Neuronal stem cell (in vitro differentiated cells): ENCODE measurements around the gene ODAD4.

Experiments
- DNase-seq: peaks from one replicate; pipeline ENCODE4 v3.0.0-alpha.2; 2013; ENCODE audit warnings: low spot score
- H2AFZ ChIP-seq: one replicate; pipeline ENCODE4 v1.6.1; 2013; ENCODE audit warnings: mild to moderate bottlenecking, low read length, inconsistent platforms
- H2AK5ac ChIP-seq: 2 replicates; pipeline ENCODE4 v1.6.1; 2013; ENCODE audit warnings: low read depth, mild to moderate bottlenecking, inconsistent platforms, low read length, moderate library complexity, mixed read lengths
- H2BK120ac ChIP-seq: 2 replicates; pipeline ENCODE4 v1.6.1; 2013; ENCODE audit warnings: low read depth, mild to moderate bottlenecking, inconsistent platforms, low read length, moderate library complexity, mixed read lengths
- H2BK12ac ChIP-seq: one replicate; pipeline ENCODE4 v1.6.1; 2013; ENCODE audit warnings: low read length, inconsistent platforms
- H2BK15ac ChIP-seq: 2 replicates; pipeline ENCODE4 v1.6.1; 2013; ENCODE audit warnings: mild to moderate bottlenecking, low read length, inconsistent platforms, mixed read lengths
- H2BK5ac ChIP-seq: one replicate; pipeline ENCODE4 v1.6.1; 2013; ENCODE audit warnings: inconsistent platforms, mild to moderate bottlenecking, low read length, moderate library complexity
- H3K14ac ChIP-seq: one replicate; pipeline ENCODE4 v1.6.1; 2013; ENCODE audit warnings: low read length, inconsistent platforms
- H3K18ac ChIP-seq: 2 replicates; pipeline ENCODE4 v1.6.1; 2013; ENCODE audit warnings: low read length, inconsistent platforms
- H3K23ac ChIP-seq: 2 replicates; pipeline ENCODE4 v1.6.1; 2013; ENCODE audit warnings: low read depth, mild to moderate bottlenecking, mixed read lengths, low read length, inconsistent platforms; ENCODE audit not compliant: poor library complexity
- H3K27ac ChIP-seq: replicated peaks from 3 replicates; pipeline ENCODE4 v1.5.1; 2013; ENCODE audit warnings: low read length, inconsistent platforms
- H3K27me3 ChIP-seq, 3 experiments: 2 replicates each; pipeline ENCODE4 v1.6.1; 2013; ENCODE audit warnings: low read length in 3 of 3, mild to moderate bottlenecking in 2 of 3, inconsistent platforms in 1 of 3, low read depth in 1 of 3, mixed read lengths in 1 of 3, moderate library complexity in 1 of 3; ENCODE audit not compliant: control insufficient read depth in 3 of 3, insufficient read depth in 3 of 3
- H3K36me3 ChIP-seq, 2 donors: replicated peaks in 1 of 2; 2 replicates each; pipeline ENCODE4 v1.6.1; 2013; ENCODE audit warnings: low read length in 2 of 2; ENCODE audit not compliant: control insufficient read depth in 2 of 2, insufficient read depth in 2 of 2
- H3K4ac ChIP-seq: 2 replicates; pipeline ENCODE4 v1.6.1; 2013; ENCODE audit warnings: inconsistent platforms, mild to moderate bottlenecking, low read length, moderate library complexity
- H3K4me1 ChIP-seq, 2 donors: 1 replicate in 1 of 2; 2 replicates in 1 of 2; pipeline ENCODE4 v1.6.1; 2013; ENCODE audit warnings: low read length in 2 of 2, low read depth in 1 of 2; ENCODE audit not compliant: control insufficient read depth in 2 of 2, insufficient read depth in 1 of 2
- H3K4me2 ChIP-seq: one replicate; pipeline ENCODE4 v1.6.1; 2013; ENCODE audit warnings: mild to moderate bottlenecking, low read length, inconsistent platforms; ENCODE audit not compliant: insufficient read depth, poor library complexity, severe bottlenecking
- H3K4me3 ChIP-seq, 2 donors: 2 replicates each; pipeline ENCODE4 v1.5.1; 2013; ENCODE audit warnings: low read length in 2 of 2, mild to moderate bottlenecking in 2 of 2, inconsistent platforms in 1 of 2, moderate library complexity in 1 of 2
- H3K79me1 ChIP-seq: one replicate; pipeline ENCODE4 v1.6.1; 2013; ENCODE audit warnings: low read depth, mild to moderate bottlenecking, inconsistent platforms, low read length, moderate library complexity
- H3K9ac ChIP-seq: one replicate; pipeline ENCODE4 v1.6.1; 2013; ENCODE audit warnings: mild to moderate bottlenecking, low read depth, low read length, inconsistent platforms; ENCODE audit not compliant: poor library complexity
- H3K9me3 ChIP-seq, 2 donors: replicated peaks in 1 of 2; 2 replicates each; pipeline versions ENCODE3 to v1.6.1; 2013; ENCODE audit warnings: low read length in 2 of 2, mild to moderate bottlenecking in 2 of 2, inconsistent platforms in 1 of 2, low read depth in 1 of 2, mixed read lengths in 1 of 2, moderate library complexity in 1 of 2; ENCODE audit not compliant: control insufficient read depth in 2 of 2, insufficient read depth in 1 of 2
- H4K8ac ChIP-seq: one replicate; pipeline ENCODE4 v1.6.1; 2013; ENCODE audit warnings: low read depth, mild to moderate bottlenecking, inconsistent platforms, low read length, moderate library complexity
- H4K91ac ChIP-seq: one replicate; pipeline ENCODE4 v1.6.1; 2013; ENCODE audit warnings: low read length, low read depth, mild to moderate bottlenecking, inconsistent platforms; ENCODE audit not compliant: poor library complexity
- WGBS, 2 donors: extraction: QIAGEN DNeasy Blood & Tissue Kit; methylation state at CpG; one replicate each; pipeline ENCODE4 v1.1.7; 2013; ENCODE audit warnings: missing lambda C conversion rate in 2 of 2, mixed read lengths in 1 of 2; ENCODE audit not compliant: insufficient read length in 2 of 2, insufficient replicate concordance in 1 of 2; ENCODE audit errors: extremely low coverage in 2 of 2; 5-methylcytosine and 5-hydroxymethylcytosine counted together

The ODAD4 gene

DNA sequence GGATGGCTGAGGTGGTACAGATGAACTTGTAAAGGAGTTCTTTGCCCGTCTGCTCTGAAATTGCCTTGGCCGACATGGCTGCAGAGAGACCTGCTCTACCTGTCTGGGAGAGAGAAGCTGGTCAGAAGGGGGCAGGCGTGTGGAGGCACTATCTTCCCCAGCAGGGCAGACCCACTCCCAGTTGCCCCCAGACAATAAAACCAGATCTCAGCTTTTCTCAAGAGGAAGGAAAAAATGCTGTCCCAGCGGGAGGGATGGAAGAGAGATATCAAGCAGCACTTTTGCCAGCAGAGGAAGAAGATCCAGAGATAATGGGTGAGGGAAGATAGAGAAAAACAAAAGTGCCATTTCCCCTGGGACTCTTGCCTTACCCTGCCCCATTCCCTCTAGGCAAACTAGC is 16.6 kb upstream of the ODAD4 start:
- Histone ChIP-seq H2AFZ (no peak overlapping the region), H2BK12ac (no peak overlapping the region), H3K27me3 (no peaks in the 10 kb centered on the region), H4K8ac (no peak overlapping the region), H2AK5ac (no peak overlapping the region), H3K23ac (peak overlapping the region; percentile 46), H3K36me3 (peaks cover 49 to 89% of the 10 kb centered on the region in 2 donors), H2BK15ac (no peak overlapping the region), H2BK5ac (no peak overlapping the region), H3K9ac (no peak overlapping the region), H3K9me3 (no peaks in the 10 kb centered on the region), H3K79me1 (peaks cover 22% of the 10 kb centered on the region), H3K4me3 (no peak overlapping the region), H3K4me2 (no peak overlapping the region), H4K91ac (peak overlapping the region; percentile 61), H3K27ac (peak overlapping the region; percentile 7), H2BK120ac (no peak overlapping the region), H3K18ac (no peak overlapping the region), H3K4ac (no peak overlapping the region), H3K14ac (no peak overlapping the region), H3K4me1 (peaks cover 14 to 31% of the 10 kb centered on the region in 2 donors)
- no peak for DNase-seq
- no CpG with 5 or more reads among the region's 4 CpGs for WGBS, 2 donors

DNA sequence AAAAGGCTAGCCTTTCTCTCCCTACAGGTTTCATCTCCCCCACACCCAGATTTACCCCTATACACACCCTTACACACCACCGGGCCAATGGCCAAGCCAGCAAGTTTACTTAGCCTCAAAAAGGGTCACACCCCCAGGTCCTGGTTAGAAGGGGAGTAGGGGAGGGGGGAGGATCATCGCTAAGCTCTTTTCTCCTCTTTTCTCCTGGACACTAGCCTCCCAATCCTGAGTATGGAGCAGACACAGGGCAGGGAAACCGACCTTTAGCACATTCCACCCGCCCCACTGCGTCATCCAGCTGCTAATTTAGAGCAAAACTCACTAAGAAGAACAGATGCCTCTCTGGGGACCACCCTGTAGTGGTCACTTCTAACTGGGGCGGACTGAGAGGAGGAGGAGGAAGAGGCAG is 16.1 kb upstream of the ODAD4 start:
- Histone ChIP-seq H2AFZ (no peak overlapping the region), H3K4me2 (no peak overlapping the region), H2AK5ac (no peak overlapping the region), H3K27me3 (no peaks in the 10 kb centered on the region), H3K4me3 (no peak overlapping the region), H3K4me1 (peaks cover 15 to 31% of the 10 kb centered on the region in 2 donors), H3K27ac (peak overlapping the region; percentile 23), H3K14ac (no peak overlapping the region), H2BK12ac (no peak overlapping the region), H3K9ac (no peak overlapping the region), H3K79me1 (peaks cover 22% of the 10 kb centered on the region), H3K4ac (no peak overlapping the region), H2BK15ac (no peak overlapping the region), H4K91ac (no peak overlapping the region), H3K36me3 (peaks cover 44 to 83% of the 10 kb centered on the region in 2 donors), H3K18ac (no peak overlapping the region), H4K8ac (no peak overlapping the region), H2BK120ac (no peak overlapping the region), H3K23ac (no peak overlapping the region), H2BK5ac (no peak overlapping the region), H3K9me3 (no peaks in the 10 kb centered on the region)
- DNase-seq = no peak
- no CpG with 5 or more reads among the region's 6 CpGs for WGBS, 2 donors

DNA sequence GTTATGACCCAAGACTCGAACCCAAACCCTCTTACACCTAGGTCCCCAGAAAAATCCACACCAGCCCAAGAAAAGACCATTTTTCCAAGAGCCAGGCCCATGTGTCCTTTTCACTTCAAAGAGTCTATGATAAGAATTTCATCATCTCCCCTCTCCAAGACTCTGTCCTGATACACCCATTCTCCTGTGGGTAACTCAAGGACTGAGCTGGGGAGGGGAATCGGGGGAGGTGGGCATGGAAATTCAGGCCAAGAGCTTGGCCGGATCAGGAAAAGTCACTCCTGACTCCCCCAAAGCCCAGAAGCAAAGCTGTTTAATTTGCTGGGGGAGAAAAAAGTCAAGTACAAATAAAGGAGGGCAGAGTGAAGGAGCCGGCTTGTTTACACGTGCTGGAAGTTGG is 15.4 kb upstream of the ODAD4 start:
- H3K9ac ChIP-seq = no peak overlapping the region
- no peak overlapping the region for H2BK15ac ChIP-seq
- WGBS, 2 donors = no CpG with 5 or more reads among the region's 5 CpGs
- no peak overlapping the region for H3K23ac ChIP-seq
- no peak overlapping the region for H3K18ac ChIP-seq
- no peak overlapping the region for H3K27ac ChIP-seq
- no peak overlapping the region for H2BK12ac ChIP-seq
- H3K36me3 ChIP-seq = peaks cover 37 to 76% of the 10 kb centered on the region in 2 donors
- no peak overlapping the region for H3K4ac ChIP-seq
- no peak overlapping the region for H3K4me3 ChIP-seq
- no peak overlapping the region for H2AFZ ChIP-seq
- H3K4me1 ChIP-seq = peaks cover 21 to 35% of the 10 kb centered on the region in 2 donors
- DNase-seq = no peak
- H2BK120ac ChIP-seq = no peak overlapping the region
- peaks cover 20% of the 10 kb centered on the region for H3K79me1 ChIP-seq
- no peak overlapping the region for H2BK5ac ChIP-seq
- no peaks in the 10 kb centered on the region for H3K27me3 ChIP-seq
- H4K8ac ChIP-seq = no peak overlapping the region
- no peak overlapping the region for H4K91ac ChIP-seq
- no peak overlapping the region for H3K14ac ChIP-seq
- no peak overlapping the region for H3K4me2 ChIP-seq
- H3K9me3 ChIP-seq = no peaks in the 10 kb centered on the region
- no peak overlapping the region for H2AK5ac ChIP-seq

DNA sequence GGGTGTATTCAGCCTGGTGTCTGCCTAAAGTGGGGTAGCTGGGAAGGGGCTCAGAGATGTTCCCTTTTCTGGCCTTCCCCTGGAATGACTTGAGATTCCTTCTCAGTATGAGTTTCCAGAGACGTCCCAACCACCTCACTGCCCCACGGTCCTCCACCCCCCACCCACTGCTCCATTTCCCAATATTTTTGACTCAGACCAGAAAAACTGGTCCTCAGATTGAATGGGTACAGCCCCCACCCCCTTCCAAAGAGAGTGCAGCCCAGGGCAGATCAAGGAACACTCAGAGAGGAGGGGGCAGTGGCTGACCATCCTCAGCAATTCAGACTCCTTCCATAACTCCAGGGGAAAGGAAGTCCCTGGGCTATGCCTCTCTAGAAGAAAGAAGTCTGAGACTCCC is 14.9 kb upstream of the ODAD4 start:
- Histone ChIP-seq H2BK5ac (no peak overlapping the region), H4K8ac (no peak overlapping the region), H2BK12ac (no peak overlapping the region), H3K4me2 (peak overlapping the region; percentile 44), H3K23ac (no peak overlapping the region), H3K4ac (no peak overlapping the region), H2AFZ (no peak overlapping the region), H3K27ac (peak overlapping the region; percentile 34), H3K79me1 (peaks cover 19% of the 10 kb centered on the region), H3K4me3 (no peak overlapping the region), H3K27me3 (no peaks in the 10 kb centered on the region), H2AK5ac (no peak overlapping the region), H3K36me3 (peaks cover 32 to 71% of the 10 kb centered on the region in 2 donors), H2BK120ac (peak overlapping the region; percentile 2), H3K18ac (no peak overlapping the region), H3K9ac (no peak overlapping the region), H3K4me1 (peaks cover 23 to 36% of the 10 kb centered on the region in 2 donors), H4K91ac (no peak overlapping the region), H3K14ac (no peak overlapping the region), H3K9me3 (no peaks in the 10 kb centered on the region), H2BK15ac (no peak overlapping the region)
- no peak for DNase-seq
- WGBS, 2 donors = no CpG with 5 or more reads among the region's 2 CpGs
